ENCODE measurements around the gene CCBE1.

- TF ChIP-seq GATA3 (IDR thresholded peaks at IDR 0.05; ENCODE audit: low read depth, low read length), result no peak
- no peak for TF ChIP-seq GATA2 (IDR thresholded peaks at IDR 0.05; ENCODE audit: low read depth, low read length)
Measured at GRCh38 chr18:59559528-59559927, 137.7 kb downstream of the CCBE1 start.
